ENCODE measurements around the gene PRR20B. TPM values are rescaled to one million over a fixed set of nuclear protein-coding genes. Genes with fewer than 3 reads are reported as not detected.
"Not testable (repeated sequence)": the region's sequence is repeated elsewhere in the genome, so short reads cannot be mapped to it uniquely, and the experiment has no call there.

PRR20B gene
- not detected for polyA plus RNA-seq (ENCODE audit: insufficient read length in 4 of 4)

DNA sequence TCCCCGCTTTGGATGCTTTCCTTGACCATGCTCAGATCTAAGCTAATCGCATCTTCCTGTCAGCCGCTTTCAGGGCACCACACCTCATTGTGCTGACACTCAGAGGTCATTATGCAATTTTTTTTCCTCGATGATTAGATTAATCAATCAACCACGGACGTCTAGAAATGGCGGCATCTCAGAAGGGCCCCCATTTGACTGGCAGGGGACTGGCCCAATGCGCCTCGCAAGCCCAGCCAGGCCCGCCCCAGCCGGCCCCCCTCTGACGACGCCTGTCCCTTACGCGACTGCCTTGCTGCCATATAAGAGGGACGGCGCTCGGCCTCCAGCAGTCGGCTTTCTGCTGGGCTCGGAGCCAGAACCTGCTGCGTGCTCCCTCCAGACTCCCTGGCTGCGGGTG is at the start of gene PRR20B:
TSS of gene PRR20B (plus strand) at position 301 of the 400 bp plus-strand sequence. CDS start 387 bp downstream, outside the sequence.
- not testable (repeated sequence) for DNase-seq (ENCODE audit: low read depth in 4 of 4, low spot score in 2 of 4)

DNA sequence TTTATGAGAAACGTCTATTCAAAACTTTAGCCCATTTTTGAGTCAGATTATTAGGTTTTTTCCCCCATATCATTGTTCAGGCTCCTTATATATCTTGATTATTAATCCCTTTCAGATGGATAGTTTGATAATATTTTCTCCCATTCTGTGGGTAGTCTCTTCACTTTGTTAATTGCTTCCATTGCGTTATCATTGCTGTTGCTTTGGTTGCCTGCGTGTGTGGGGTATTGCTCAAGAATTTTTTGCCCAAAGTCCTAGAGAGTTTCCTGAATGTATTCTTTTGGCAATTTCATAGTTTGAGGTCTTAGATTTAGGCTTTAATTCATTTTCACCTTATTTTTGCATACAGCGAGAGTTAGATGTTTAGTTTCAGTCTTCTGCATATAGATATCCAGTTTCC is 32.3 kb upstream of the PRR20B start:
- DNase-seq (ENCODE audit: low read depth in 4 of 4, low spot score in 2 of 4) = no peak

DNA sequence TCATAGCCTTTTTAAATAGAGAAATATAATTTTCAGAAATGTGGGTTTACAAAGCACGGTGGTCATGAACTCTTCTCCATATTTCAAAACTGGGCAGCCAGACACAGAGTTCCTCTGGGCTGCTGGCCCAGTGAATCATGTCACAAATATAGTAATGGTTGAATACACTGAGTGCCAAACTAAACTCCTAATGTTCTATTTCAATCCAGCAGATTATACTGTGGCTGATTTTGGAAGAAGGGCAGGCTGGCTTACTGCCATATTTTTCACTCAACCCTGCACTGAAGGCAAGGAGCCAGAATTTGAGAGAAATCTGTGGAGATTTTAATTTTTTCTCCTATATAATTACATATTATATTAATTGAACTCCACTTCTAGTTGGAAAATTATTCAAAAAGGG is 23.6 kb upstream of the PRR20B start:
- no peak for DNase-seq (ENCODE audit: low read depth in 4 of 4, low spot score in 2 of 4)

DNA sequence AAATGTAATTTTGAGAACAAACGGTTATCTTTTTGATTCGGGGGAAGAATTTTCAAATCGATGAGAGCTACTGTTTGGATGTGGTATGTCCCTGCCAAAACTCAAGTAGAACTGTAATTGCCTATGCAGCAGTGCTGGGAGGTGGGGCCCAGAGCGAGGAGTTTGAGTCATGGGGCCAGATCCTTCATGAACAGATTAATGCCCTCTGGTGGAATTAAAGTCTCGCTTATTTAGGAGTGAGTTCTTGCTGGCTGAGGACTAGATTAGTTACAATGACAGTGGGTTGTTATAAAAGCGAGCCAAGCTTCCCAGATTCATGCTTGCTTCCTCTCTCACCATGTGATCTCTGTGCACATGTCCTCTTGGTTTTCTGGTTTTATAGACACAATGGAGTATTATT is 18.4 kb upstream of the PRR20B start:
- DNase-seq (ENCODE audit: low read depth in 4 of 4, low spot score in 2 of 4) = no peak

DNA sequence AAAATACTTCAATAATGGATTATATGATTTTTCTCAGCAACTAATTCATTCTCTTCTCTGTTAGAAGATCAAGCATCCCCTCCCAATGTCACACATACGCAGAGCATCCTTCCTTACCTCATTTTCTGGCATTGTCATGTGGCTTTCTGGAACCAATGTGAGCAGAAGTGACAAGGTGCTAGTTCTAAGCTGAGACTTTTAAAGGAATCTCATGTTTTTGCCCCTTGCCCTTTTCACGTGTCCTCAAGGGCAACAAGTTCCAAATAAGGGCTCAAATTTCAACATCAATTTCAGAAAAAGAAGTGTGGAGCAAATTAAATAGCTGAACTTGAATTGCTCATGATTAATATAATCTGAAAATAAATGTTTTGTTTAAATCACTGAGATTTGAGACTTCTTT is 11.2 kb upstream of the PRR20B start:
- DNase-seq (ENCODE audit: low read depth in 4 of 4, low spot score in 2 of 4) = no peak

DNA sequence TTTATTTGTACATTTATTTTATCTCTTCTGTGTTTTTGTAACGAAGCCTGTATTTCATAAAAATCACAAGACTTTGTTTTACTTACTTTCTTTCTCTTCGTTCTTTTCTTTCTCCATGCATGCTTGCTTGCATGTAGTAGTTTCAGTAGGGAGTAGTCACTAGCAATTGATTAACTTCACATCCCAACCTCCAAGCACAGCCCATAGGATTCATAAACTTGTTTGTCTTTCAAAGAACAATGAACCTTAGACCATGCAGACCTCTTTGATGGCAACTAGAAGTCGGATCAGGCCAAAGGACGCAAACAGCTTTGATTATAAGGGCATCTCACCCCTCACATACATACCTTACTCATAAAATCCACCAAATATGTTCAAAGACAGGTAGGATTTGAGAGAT is 9.7 kb upstream of the PRR20B start:
- no peak for DNase-seq (ENCODE audit: low read depth in 4 of 4, low spot score in 2 of 4)

DNA sequence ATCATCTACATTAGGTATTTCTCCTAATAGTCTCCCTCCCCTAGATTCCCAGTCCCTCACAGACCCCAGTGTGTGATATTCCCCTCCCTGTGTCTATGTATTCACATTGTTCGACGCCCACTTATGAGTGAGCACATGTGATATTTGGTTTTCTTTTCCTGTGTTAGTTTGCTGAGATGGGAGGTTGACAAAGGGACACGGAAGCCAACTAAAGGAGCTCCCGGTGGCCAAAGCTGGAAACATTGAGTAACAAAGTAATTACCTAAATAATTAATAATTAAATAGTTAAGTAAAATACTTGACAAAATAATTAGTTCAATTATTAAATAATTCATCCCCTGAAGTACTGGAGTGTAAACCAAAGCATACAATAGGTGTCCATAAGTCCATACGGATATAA is 8.3 kb upstream of the PRR20B start:
- DNase-seq (ENCODE audit: low read depth in 4 of 4, low spot score in 2 of 4) = no peak

DNA sequence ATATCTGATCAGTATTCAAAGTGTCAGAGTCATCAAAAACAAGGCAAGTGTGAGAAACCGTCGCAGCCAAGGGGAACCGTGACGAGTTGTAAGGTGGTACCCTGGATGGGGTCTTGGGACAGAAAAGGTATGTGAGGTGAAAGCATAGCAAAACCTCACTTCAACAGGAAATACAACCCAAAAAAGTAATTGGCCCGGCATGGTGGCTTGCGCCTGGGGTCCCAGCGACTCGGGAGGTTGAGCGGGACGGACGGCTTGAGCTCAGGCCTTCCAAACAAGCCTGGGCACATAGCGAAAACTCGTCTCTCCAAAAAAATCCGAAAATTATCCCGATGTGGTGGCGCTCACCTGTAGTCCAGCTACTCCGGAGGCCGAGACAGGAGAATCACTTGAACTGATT is 7.5 kb upstream of the PRR20B start:
- DNase-seq (ENCODE audit: low read depth in 4 of 4, low spot score in 2 of 4) = not testable (repeated sequence)

DNA sequence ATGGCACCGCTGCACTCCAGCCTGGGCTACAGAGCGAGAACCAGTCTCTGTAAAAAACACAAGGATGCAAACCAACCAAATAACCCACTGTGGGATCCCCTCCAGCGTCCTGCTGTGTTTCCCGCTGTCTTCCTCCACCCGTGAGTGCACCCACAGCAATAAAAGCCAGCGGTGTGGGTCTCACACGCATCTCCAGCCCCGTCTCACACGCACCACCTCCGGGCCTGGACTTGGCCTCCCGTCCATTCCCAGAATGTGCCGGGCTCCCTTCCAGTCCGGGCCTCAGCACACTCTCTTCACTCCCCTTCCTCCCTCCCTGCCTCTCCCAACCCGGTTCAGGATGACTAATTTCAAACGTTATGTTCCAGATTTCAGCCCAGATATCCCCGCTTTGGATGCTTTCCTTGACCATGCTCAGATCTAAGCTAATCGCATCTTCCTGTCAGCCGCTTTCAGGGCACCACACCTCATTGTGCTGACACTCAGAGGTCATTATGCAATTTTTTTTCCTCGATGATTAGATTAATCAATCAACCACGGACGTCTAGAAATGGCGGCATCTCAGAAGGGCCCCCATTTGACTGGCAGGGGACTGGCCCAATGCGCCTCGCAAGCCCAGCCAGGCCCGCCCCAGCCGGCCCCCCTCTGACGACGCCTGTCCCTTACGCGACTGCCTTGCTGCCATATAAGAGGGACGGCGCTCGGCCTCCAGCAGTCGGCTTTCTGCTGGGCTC is 6.9 kb upstream of the PRR20B start, which contains the start of gene PRR20A:
TSS of gene PRR20A (plus strand) at position 684 of the 734 bp plus-strand sequence. CDS start 387 bp downstream, outside the sequence.
- not testable (repeated sequence) for DNase-seq (ENCODE audit: low read depth in 4 of 4, low spot score in 2 of 4)

DNA sequence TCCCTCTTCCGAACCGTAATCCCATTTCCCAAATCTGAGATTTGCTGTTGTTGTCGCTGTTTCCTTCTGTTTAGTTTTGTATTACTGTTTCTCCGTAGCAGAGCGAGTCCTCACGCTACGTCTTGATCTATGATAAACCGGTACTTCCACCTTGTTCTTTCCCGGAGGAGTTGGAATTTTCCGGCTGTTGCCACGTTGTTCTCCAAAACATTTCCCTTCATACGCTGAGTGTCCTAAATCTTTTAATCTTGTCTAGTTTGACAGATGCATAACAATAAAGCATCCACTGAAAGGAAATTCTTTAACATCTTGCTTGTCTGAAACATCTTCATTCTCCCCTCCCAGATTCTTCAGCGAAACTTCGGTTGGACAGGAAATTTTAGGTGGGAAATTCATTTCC is 818 bp downstream of the PRR20B start:
- not testable (repeated sequence) for DNase-seq (ENCODE audit: low read depth in 4 of 4, low spot score in 2 of 4)

DNA sequence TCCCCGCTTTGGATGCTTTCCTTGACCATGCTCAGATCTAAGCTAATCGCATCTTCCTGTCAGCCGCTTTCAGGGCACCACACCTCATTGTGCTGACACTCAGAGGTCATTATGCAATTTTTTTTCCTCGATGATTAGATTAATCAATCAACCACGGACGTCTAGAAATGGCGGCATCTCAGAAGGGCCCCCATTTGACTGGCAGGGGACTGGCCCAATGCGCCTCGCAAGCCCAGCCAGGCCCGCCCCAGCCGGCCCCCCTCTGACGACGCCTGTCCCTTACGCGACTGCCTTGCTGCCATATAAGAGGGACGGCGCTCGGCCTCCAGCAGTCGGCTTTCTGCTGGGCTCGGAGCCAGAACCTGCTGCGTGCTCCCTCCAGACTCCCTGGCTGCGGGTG is 6.5 kb downstream of the PRR20B start, which contains the start of gene PRR20C:
TSS of gene PRR20C (plus strand) at position 301 of the 400 bp plus-strand sequence. CDS start 387 bp downstream, outside the sequence.
- not testable (repeated sequence) for DNase-seq (ENCODE audit: low read depth in 4 of 4, low spot score in 2 of 4)

DNA sequence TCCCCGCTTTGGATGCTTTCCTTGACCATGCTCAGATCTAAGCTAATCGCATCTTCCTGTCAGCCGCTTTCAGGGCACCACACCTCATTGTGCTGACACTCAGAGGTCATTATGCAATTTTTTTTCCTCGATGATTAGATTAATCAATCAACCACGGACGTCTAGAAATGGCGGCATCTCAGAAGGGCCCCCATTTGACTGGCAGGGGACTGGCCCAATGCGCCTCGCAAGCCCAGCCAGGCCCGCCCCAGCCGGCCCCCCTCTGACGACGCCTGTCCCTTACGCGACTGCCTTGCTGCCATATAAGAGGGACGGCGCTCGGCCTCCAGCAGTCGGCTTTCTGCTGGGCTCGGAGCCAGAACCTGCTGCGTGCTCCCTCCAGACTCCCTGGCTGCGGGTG is 13.0 kb downstream of the PRR20B start, which contains the start of gene PRR20D:
TSS of gene PRR20D (plus strand) at position 301 of the 400 bp plus-strand sequence. CDS start 387 bp downstream, outside the sequence.
- not testable (repeated sequence) for DNase-seq (ENCODE audit: low read depth in 4 of 4, low spot score in 2 of 4)

DNA sequence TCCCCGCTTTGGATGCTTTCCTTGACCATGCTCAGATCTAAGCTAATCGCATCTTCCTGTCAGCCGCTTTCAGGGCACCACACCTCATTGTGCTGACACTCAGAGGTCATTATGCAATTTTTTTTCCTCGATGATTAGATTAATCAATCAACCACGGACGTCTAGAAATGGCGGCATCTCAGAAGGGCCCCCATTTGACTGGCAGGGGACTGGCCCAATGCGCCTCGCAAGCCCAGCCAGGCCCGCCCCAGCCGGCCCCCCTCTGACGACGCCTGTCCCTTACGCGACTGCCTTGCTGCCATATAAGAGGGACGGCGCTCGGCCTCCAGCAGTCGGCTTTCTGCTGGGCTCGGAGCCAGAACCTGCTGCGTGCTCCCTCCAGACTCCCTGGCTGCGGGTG is 19.6 kb downstream of the PRR20B start, which contains the start of gene PRR20E:
TSS of gene PRR20E (plus strand) at position 301 of the 400 bp plus-strand sequence. CDS start 387 bp downstream, outside the sequence.
- not testable (repeated sequence) for DNase-seq (ENCODE audit: low read depth in 4 of 4, low spot score in 2 of 4)

DNA sequence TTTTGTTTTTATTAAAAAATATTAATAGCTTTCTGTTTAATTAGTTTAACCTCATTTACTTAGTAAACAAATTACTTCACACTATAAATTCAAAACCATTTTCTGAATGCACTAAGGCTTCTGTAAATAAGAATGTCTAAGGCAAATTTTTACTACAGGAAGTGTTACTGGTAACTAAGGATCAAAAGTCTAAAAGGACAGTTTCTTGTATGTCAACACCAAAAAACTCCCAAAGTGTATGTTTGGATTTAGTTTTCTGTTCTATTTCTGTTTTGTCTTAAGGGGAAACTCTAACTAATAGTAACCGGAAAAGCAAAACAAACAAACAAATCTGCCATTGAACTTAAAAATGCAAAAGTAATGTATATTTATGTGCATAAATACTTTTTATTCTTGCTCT is 44.4 kb downstream of the PRR20B start:
- no peak for DNase-seq (ENCODE audit: low read depth in 4 of 4, low spot score in 2 of 4)

Other genes starting within 250 kb of the PRR20B start
- gene PRR20A, start 6.6 kb upstream of the PRR20B start, polyA plus RNA-seq (ENCODE audit: insufficient read length in 4 of 4) = not detected
- not detected for gene PRR20C, start 6.6 kb downstream of the PRR20B start, polyA plus RNA-seq (ENCODE audit: insufficient read length in 4 of 4)
- gene PRR20D, start 13.1 kb downstream of the PRR20B start, polyA plus RNA-seq (ENCODE audit: insufficient read length in 4 of 4) = not detected
- not detected for gene PRR20E, start 19.7 kb downstream of the PRR20B start, polyA plus RNA-seq (ENCODE audit: insufficient read length in 4 of 4)

All from left renal cortex interstitium (tissue), 4 donors.